HEK293T (cell line): ENCODE data around the gene HLA-DQB2.

Experiments
- ARNT ChIP-seq: fragments of 450-650 bp; IDR thresholded peaks from 2 replicates; pipeline ENCODE4 v1.6.1; 2017; ENCODE audit warnings: mild to moderate bottlenecking
- CTBP1 ChIP-seq: fragments of 450-650 bp; IDR thresholded peaks from 2 replicates; pipeline ENCODE4 v1.6.1; 2016; ENCODE audit warnings: borderline replicate concordance
- ELF4 ChIP-seq: fragments of 450-650 bp; IDR thresholded peaks from 2 replicates; pipeline ENCODE4 v1.6.1; 2017; ENCODE audit warnings: antibody characterized with exemption
- FOXK2 ChIP-seq: fragments of 450-650 bp; IDR thresholded peaks from 2 replicates; pipeline ENCODE4 v1.6.1; 2016; ENCODE audit warnings: mild to moderate bottlenecking
- FOXM1 ChIP-seq: fragments of 450-650 bp; IDR thresholded peaks from 2 replicates; pipeline ENCODE4 v1.6.1; 2017; ENCODE audit warnings: mild to moderate bottlenecking, borderline replicate concordance
- HDGF ChIP-seq: fragments of 450-650 bp; IDR thresholded peaks from 2 replicates; pipeline ENCODE4 v1.6.1; 2017; ENCODE audit warnings: antibody characterized with exemption, borderline replicate concordance
- L3MBTL2 ChIP-seq: fragments of 450-650 bp; conservative IDR thresholded peaks from 2 replicates; pipeline ENCODE4 v1.6.1; 2016; ENCODE audit warnings: mild to moderate bottlenecking
- LEF1 ChIP-seq: fragments of 450-650 bp; IDR thresholded peaks from 2 replicates; pipeline ENCODE4 v1.6.1; 2017; ENCODE audit warnings: mild to moderate bottlenecking, borderline replicate concordance
- NFRKB ChIP-seq: fragments of 450-650 bp; IDR thresholded peaks from 2 replicates; pipeline ENCODE4 v1.6.1; 2016; ENCODE audit warnings: mild to moderate bottlenecking, moderate library complexity
- SP1 ChIP-seq: fragments of 450-650 bp; IDR thresholded peaks from 2 replicates; pipeline ENCODE4 v1.6.1; 2017
- SUZ12 ChIP-seq: fragments of 450-650 bp; IDR thresholded peaks from 2 replicates; pipeline ENCODE4 v1.6.1; 2016; ENCODE audit warnings: mild to moderate bottlenecking
- TARDBP ChIP-seq: fragments of 450-650 bp; IDR thresholded peaks from 2 replicates; pipeline ENCODE4 v1.6.1; 2016
- ZNF384 ChIP-seq: fragments of 450-650 bp; IDR thresholded peaks from 2 replicates; pipeline ENCODE4 v1.6.1; 2016

GRCh38 chr6:32794510-32794909 lies 31.2 kb upstream of the HLA-DQB2 start:
- TF ChIP-seq NFRKB (no peak), LEF1 (no peak), ARNT (no peak), ZNF384 (no peak), CTBP1 (no peak), TARDBP (no peak), HDGF (no peak), SUZ12 (no peak), ELF4 (no peak), FOXM1 (no peak), L3MBTL2 (no peak), FOXK2 (no peak), SP1 (no peak)
